GM19324 (cell line): ENCODE data around the gene DDX46.
"Not testable (repeated sequence)": the region's sequence is repeated elsewhere in the genome, so short reads cannot be mapped to it uniquely, and the experiment has no call there.

Experiments
- ATAC-seq: cut with Tn5 transposase; IDR thresholded peaks from one replicate; pipeline ENCODE4 v1.9.1; 2021; ENCODE audit warnings: mild to moderate bottlenecking, moderate library complexity; ENCODE audit not compliant: unreplicated experiment, low FRiP score

DDX46 gene, protein sequence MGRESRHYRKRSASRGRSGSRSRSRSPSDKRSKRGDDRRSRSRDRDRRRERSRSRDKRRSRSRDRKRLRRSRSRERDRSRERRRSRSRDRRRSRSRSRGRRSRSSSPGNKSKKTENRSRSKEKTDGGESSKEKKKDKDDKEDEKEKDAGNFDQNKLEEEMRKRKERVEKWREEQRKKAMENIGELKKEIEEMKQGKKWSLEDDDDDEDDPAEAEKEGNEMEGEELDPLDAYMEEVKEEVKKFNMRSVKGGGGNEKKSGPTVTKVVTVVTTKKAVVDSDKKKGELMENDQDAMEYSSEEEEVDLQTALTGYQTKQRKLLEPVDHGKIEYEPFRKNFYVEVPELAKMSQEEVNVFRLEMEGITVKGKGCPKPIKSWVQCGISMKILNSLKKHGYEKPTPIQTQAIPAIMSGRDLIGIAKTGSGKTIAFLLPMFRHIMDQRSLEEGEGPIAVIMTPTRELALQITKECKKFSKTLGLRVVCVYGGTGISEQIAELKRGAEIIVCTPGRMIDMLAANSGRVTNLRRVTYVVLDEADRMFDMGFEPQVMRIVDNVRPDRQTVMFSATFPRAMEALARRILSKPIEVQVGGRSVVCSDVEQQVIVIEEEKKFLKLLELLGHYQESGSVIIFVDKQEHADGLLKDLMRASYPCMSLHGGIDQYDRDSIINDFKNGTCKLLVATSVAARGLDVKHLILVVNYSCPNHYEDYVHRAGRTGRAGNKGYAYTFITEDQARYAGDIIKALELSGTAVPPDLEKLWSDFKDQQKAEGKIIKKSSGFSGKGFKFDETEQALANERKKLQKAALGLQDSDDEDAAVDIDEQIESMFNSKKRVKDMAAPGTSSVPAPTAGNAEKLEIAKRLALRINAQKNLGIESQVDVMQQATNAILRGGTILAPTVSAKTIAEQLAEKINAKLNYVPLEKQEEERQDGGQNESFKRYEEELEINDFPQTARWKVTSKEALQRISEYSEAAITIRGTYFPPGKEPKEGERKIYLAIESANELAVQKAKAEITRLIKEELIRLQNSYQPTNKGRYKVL

DNA sequence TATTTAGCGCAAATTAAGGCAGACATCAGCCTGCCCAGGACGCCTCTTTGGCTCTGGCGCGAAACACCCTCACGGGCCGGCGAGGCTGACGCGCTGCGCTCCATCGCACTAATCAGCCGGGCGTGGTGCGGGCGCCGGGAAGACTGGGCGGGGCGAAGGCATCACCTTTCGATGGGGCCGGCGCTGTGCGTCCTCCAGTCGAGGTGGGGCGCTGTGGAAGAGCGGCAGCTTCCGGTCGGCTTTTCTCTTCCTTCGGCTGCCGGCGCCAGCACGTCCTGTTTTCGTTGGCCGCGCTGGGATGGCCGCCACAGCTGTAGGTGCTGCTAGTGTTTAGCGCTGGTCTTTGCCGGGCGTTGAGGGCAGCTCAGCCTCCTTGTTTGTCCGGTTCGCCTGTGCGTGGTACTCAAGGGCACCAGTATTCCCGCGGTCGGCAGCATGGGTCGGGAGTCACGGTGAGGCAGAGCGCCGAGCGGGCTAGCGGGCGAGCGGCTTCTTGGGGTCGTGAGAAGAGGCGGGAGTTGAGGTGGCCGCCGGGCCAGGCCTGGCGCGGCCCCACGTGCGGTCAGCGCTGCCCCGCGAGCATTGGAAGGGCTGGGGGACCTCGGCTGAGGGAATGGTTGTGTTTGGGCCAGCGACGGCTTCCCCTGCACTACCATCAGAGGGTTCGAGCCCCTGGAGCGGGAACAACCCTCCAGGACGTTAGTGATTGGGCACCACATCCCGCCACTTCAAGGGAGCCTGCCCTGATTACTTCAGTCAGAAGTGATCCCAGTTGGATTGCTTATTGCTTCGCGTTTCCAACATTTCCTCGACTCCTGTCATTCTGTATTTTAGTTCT, at the start of gene DDX46:
Gene DDX46 (plus strand): TSS at position 276 of the 838 bp plus-strand sequence. CDS start 160 bp downstream, at position 436.
- peak; percentile 95 for ATAC-seq

DNA sequence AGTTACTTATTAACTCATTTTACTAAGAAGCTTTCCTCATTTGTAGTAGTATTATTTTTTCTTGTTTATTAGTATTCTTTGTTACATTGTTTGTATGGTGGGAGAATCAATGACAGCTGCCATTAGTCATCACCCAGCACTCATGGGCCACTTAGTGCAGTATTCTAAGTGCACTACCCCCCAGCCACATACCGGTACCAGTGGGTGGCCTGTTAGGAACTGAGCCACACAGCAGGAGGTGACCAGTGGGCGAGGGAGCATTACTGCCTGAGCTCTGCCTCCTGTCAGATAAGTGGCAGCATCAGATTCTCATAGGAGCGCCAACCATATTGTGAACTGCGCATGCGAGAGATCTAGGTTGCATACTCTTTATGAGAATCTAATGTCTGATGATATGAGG, 44.5 kb upstream of the DDX46 start:
- no peak for ATAC-seq

DNA sequence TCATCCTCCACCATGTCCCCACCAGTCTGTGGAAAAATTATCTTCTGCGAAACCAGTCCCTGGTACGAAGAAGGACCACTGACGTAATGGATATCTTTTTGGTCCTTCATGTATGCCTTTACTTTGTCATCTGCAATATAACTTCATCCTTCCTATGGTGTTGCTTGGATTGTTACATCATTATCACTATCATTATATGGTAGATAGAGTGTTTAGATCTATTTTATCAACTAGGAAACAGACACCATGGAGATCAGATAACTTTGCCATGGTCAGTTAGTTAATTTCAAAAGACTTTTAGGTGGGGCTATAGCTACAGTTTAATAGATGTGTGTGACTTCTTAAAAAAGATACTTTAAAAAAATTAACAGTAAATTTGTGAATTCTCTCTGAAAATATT, 44.0 kb upstream of the DDX46 start:
- ATAC-seq, result no peak

DNA sequence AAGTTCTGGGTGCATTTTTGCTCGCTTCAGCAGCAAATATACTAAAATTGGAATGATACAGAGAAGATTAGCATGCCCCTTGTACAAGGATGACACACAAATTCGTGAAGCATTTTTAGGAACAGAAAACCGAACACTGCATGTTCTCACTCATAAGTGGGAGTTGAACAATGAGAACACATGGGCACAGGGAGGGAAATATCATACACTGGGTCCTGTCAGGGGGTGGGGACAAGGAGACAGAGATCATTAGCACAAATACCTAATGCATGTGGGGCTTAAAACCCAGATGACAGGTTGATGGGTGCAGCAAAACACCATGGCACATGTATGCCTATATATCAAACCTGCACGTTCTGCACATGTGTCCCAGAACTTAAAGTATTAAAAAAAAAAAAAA, 43.1 kb upstream of the DDX46 start:
- ATAC-seq, result not testable (repeated sequence)

DNA sequence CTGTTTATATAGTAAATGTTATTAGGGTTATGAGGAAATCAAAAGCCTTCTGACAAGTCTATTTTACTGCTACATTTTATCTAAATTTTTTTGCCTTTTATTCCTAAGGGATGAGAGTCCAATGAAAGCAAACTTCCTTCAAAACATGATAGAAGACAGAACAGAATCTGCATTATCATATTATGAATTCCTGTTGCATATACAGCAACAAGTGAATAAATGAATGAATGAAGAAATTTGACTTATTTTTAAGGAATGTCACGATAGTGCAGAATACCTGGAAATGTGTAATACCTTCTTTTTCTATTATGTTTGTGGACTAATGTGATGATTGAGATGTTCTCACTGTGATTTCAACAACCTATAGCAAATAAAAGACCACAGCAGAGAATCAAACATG, 33.7 kb upstream of the DDX46 start:
- no peak for ATAC-seq

DNA sequence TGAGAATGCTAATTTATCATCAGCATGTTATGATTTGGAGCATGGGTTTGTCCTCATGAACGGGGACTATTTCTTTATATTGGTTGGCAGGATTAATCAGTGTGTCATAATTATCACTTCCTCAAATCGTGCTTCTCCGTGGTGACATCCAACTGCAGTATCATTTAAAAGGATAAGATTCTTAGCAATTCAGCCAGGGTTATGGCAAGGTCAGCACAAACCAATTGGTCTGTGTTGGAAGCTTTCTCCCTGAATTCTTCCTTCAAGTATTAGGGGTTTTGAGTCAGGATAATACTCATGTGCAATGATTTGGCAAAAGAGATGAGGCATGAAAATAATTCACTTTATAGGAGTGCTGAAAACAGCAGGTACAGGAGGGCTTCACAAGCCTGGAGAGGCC, 25.8 kb upstream of the DDX46 start:
- ATAC-seq, result no peak

DNA sequence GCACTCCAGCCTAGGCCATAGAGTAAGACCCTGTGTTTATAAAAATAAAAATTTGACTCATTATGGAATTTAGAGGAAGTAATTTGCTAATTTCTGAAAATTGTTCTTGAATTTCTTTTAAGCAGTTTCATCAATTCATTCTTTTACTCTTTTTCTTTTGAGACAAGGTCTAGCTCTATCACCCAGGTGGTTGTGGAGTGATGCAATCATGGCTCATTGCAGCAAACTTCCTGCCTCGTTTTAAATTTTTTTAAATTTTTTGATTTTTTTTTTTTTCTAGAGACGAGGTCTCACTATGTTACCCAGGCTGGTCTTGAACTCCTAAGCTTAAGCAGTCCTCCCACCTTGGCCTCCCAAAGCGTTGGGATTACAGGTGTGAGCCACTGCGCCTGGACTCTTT, 23.3 kb upstream of the DDX46 start:
- ATAC-seq, result no peak

DNA sequence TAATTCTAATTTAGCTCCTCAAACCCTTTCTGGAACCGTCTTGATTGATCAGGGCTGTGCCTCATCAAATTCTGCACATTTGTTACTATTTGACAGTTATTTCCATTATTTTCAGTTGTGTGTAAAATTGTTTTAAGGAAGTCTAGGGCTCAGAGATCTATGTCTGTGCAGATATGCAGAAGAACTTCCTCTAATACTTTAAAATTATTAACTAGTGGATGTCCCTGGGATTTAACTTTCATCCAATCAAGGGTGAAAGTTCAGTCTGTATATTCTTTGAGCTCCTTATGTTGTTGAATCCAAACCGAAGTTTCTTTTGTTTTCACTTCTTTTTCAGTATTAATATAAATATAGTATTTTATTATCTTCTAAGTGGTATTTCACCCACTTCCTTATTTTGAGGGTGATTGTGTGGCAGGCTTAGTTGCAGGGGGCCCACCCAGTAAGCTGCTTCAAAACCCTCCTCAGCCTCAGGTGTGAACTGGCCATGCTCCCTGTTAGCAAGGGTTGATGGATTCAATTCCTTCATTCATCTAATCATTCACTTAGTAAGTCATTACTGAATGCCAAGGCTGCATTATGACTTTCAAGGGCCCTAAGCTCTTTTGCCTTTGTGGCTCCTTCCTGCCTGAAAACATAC, 22.3 kb upstream of the DDX46 start:
- no peak for ATAC-seq

DNA sequence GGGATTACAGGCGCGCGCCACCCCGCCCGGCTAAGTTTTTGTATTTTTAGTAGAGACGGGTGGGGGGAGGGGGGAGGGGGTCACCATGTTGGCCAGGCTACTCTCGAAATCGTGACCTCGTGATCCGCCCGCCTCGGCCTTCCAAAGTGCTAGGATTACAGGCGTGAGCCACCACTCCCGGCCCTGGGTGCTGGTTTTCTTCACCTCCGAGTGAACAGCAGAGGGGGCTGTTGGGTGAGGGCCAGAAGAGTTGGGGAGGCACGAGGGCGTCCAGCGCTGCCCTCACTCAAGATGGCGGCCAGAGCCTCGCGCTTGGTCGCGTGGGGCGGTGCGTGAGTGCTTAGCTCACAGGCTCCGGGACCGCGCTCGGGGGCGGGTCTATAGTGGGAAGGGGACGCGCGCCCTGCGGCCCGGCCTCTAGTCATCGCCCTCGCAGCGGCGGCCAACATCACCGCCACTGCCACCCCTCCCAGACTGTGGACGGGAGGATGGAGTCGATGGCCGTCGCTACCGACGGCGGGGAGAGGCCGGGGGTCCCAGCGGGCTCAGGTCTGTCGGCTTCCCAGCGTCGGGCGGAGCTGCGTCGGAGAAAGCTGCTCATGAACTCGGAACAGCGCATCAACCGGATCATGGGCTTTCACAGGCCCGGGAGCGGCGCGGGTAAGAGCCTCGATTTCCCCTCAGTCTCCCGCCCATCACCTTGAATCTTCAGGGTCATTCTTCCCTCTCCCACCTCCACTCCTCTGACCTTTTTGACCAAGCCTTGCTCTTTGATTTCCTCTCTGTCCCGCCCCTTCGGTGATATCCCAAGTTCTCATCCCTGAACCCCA, 20.2 kb upstream of the DDX46 start, which contains the start of gene CAMLG:
Gene CAMLG (plus strand): TSS at position 416 of the 830 bp plus-strand sequence. CDS start 73 bp downstream, at position 489.
- ATAC-seq, result peak; percentile 97

DNA sequence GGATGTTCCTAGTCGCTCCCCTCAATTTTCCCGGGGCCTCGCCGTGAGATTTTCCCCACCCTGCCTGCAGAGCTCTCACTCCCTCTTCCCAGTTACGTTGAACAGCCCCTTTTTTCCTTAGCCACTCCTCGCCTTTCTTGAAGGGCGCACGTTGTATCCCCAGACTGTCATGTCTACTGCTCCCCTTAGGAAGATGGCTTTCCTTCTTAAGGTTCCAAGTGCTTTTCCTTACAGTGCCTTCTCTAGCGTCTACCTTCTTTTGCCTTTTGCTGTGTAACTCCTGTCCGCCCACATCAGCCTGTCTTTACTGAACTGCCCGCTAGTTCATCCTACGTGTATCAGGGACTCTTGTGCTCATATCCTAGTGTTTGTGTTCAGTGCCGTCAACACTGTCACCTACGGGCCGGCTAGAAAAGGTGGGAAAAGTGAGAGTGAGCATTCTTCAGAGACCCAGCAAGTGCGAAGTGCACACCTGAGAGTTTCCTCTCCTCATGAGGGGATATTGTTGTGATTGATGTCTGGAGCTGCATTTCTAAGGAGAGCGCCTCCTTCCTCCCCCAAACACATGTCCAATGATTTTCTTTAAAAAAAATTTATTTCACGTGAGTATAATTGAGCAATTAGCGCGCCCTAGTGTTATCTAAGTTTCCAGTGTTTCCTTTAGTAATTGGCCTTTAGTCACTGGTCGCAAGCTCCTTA, 19.5 kb upstream of the DDX46 start:
- ATAC-seq, result no peak

DNA sequence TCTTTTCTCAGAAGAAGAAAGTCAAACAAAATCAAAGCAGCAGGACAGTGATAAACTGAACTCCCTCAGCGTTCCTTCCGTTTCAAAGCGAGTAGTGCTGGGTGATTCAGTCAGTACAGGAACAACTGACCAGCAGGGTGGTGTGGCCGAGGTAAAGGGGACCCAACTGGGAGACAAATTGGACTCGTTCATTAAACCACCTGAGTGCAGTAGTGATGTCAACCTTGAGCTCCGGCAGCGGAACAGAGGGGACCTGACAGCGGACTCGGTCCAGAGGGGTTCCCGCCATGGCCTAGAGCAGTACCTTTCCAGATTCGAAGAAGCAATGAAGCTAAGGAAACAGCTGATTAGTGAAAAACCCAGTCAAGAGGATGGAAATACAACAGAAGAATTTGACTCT, 17.5 kb upstream of the DDX46 start:
- no peak for ATAC-seq

DNA sequence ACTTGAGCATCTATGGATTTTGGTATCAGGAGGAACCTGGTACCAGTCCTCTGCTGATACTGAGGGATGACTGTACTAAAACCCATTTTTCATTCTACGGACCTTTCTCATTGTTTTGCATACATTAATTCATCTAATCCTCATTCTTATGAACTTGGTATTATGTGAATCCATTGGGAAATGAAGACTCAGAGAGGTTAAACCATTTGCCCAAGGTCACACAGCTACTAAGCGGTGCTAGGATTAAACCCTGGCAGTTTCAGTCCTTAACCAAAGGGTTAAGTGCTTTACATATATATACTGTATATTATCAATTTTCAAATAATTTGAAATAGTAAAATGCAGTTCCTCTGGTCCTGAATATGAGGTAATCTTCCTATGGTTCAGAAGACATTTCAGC, 16.4 kb upstream of the DDX46 start:
- ATAC-seq, result no peak

DNA sequence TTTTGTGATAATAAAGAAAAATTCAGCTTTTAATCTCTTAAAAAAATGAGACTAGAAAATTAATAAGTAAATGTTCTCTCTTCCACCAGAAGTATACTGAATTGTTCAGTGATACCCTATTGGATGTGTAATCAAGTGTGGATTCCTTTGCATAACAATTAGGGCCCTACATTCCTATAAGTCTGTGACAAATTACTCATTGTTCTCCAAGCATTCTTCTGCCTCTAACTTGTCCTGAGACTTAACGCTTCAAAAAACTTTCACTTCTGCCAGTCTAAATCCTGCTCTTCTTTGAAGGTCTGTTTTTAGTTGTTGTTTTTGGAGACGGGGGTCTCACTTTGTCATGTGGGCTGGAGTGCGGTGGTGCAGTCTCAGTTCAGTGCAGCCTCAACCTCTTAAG, 9.2 kb upstream of the DDX46 start:
- ATAC-seq, result no peak

DNA sequence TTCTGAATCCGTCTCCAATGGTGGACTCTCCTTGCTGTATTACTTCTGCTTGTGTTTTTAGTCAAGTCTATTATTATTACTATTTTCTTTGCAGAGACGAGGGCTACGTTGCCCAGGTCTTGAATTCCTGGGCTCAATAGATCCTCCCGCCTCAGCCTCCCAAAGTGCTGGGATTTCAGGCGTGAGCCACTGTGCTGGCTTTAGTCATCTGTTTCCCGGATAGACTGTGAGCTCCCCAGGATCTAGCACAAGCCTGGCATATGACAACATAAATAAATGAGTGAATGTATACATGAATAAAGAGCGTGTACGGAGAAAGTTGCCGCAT, 439 bp upstream of the DDX46 start:
- peak; percentile 17 for ATAC-seq

DNA sequence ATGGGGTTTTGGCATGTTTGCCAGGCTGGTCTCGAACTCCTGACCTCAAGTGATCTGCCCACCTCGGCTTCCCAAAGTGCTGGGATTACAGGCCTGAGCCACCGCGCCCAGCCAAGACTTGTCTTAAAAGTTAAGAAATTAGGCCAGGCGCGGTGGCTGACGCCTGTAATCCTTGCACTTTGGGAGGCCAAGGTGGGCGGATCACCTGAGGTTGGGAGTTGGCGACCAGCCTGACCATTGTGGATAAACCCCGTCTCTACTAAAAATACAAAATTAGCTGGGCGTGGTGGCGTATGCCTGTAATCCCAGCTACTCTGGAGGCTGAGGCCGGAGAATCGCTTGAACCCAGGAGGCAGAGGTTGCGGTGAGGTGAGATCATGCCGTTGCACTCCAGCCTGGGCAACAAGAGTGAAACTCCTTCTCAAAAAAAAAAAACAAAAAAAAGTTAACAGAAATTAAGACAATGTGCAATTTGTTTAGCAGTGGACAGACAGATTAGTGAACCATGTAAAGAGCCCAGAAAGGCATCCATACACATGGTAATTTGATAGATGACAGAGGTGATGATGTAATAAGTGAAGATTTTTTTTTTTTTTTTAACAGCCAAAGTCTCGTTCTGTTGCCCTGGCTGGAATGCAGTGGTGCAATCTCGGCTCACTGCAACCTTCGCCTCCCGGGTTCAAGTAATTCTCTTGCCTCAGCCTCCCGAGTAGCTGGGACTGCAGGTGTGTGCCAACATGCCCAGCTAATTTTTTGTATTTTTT, 9.1 kb downstream of the DDX46 start:
- not testable (repeated sequence) for ATAC-seq

DNA sequence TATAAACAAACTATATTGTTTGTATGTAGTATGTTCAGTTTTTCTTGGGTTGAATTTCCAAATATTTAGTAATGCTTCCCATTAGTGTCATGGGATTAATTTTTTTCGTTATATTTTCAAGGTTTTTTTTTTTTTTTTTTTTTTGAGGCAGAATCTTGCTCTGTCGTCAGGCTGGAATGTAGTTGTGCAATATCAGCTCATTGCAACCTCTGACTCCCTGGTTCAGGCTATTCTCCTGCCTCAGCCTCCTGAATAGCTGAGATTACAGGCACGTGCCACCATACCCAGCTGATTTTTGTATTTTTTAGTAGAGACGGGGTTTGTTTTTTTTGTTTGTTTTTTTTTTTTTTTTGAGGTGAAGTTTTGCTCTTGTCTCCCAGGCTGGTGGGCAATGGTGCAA, 10.6 kb downstream of the DDX46 start:
- ATAC-seq, result no peak

DNA sequence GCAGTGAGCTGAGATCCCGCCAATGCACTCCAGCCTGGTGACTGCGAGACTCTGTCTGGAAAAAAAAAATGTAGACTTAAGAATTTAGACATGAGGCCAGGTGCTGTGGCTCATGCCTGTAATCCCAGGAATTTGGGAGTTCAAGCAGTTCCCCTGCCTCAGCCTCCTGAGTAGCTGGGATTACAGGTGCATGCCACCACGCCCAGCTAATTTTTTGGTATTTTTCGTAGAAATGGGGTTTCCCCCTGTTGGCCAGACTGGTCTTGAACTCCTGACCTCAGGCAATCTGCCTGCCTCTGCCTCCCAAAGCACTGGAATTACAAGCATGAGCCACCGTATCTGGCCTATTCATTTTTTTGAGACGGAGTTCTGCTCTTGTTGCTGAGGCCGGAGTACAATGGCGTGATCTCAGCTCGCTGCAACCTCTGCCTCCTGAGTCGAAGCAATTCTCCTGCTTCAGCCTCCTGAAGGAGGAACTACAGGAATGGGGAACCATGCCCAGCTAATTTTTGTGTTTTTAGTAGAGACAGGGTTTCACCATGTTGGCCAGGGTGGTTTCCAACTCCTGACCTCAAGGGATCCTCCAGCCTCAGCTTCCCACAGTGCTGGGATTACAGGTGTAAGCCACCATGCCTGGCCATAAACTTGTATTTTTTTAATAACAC, 14.0 kb downstream of the DDX46 start:
- no peak for ATAC-seq
